IMR-90 (cell line): Measurements from ENCODE around the gene C8A.

Source experiments
- CHD1 ChIP-seq: IDR thresholded peaks from 2 replicates; pipeline ENCODE4 v1.6.1; 2012; ENCODE audit warnings: low read depth, low read length, improper control_type of control experiment
- MAFK ChIP-seq: IDR thresholded peaks from 2 replicates; pipeline ENCODE4 v1.6.1; 2012; ENCODE audit warnings: low read depth, low read length, improper control_type of control experiment
- POLR2A ChIP-seq: IDR thresholded peaks from 2 replicates; pipeline ENCODE4 v1.6.1; 2012; ENCODE audit warnings: mild to moderate bottlenecking, low read depth, low read length
- TF ChIP-seq, protein P1 (sequence below): conservative IDR thresholded peaks from 2 replicates; pipeline ENCODE4 v1.5.1; 2012; ENCODE audit warnings: mild to moderate bottlenecking, low read depth, low read length, improper control_type of control experiment

- TF ChIP-seq, protein P1, sequence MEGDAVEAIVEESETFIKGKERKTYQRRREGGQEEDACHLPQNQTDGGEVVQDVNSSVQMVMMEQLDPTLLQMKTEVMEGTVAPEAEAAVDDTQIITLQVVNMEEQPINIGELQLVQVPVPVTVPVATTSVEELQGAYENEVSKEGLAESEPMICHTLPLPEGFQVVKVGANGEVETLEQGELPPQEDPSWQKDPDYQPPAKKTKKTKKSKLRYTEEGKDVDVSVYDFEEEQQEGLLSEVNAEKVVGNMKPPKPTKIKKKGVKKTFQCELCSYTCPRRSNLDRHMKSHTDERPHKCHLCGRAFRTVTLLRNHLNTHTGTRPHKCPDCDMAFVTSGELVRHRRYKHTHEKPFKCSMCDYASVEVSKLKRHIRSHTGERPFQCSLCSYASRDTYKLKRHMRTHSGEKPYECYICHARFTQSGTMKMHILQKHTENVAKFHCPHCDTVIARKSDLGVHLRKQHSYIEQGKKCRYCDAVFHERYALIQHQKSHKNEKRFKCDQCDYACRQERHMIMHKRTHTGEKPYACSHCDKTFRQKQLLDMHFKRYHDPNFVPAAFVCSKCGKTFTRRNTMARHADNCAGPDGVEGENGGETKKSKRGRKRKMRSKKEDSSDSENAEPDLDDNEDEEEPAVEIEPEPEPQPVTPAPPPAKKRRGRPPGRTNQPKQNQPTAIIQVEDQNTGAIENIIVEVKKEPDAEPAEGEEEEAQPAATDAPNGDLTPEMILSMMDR, result no peak
- TF ChIP-seq CHD1, result no peak
- TF ChIP-seq MAFK, result no peak
- no peak for TF ChIP-seq POLR2A
Measured at GRCh38 chr1:56864430-56864829, 9.8 kb downstream of the C8A start.
